HG03025 (cell line): ENCODE data around the gene TRAF3IP3.

ENCODE experiments used
- ATAC-seq: cut with Tn5 transposase; IDR thresholded peaks from one replicate; pipeline ENCODE4 v1.9.1; 2021; ENCODE audit warnings: mild to moderate bottlenecking, moderate library complexity; ENCODE audit not compliant: unreplicated experiment, low FRiP score

TRAF3IP3 gene

GRCh38 chr1:209755926-209756614, at the start of gene TRAF3IP3:
Gene TRAF3IP3 (plus strand): TSS chr1:209756053. CDS start chr1:209760040, 3,987 bp downstream.
- ATAC-seq = peak; percentile 75

GRCh38 chr1:209706622-209707021, 49.2 kb upstream of the TRAF3IP3 start:
- ATAC-seq = no peak

- ATAC-seq = no peak
Measured at GRCh38 chr1:209707308-209707707, 48.5 kb upstream of the TRAF3IP3 start.

- ATAC-seq = no peak
Measured at GRCh38 chr1:209708297-209708696, 47.6 kb upstream of the TRAF3IP3 start.

- no peak for ATAC-seq
Measured at GRCh38 chr1:209710093-209710492, 45.8 kb upstream of the TRAF3IP3 start.

- no peak for ATAC-seq
Measured at GRCh38 chr1:209710847-209711246, 45.0 kb upstream of the TRAF3IP3 start.

- no peak for ATAC-seq
Measured at GRCh38 chr1:209714338-209714737, 41.5 kb upstream of the TRAF3IP3 start.

- no peak for ATAC-seq
Measured at GRCh38 chr1:209715314-209715713, 40.5 kb upstream of the TRAF3IP3 start.

- no peak for ATAC-seq
Measured at GRCh38 chr1:209717818-209718217, 38.0 kb upstream of the TRAF3IP3 start.

GRCh38 chr1:209720326-209720725, 35.5 kb upstream of the TRAF3IP3 start:
- ATAC-seq = no peak

- no peak for ATAC-seq
Measured at GRCh38 chr1:209720826-209721225, 35.0 kb upstream of the TRAF3IP3 start.

- ATAC-seq = no peak
Measured at GRCh38 chr1:209721323-209721722, 34.5 kb upstream of the TRAF3IP3 start.

GRCh38 chr1:209723265-209723664, 32.6 kb upstream of the TRAF3IP3 start:
- no peak for ATAC-seq

- no peak for ATAC-seq
Measured at GRCh38 chr1:209723756-209724693, 31.8 kb upstream of the TRAF3IP3 start.

- no peak for ATAC-seq
Measured at GRCh38 chr1:209727286-209727685, 28.6 kb upstream of the TRAF3IP3 start.

GRCh38 chr1:209727785-209728184, 28.1 kb upstream of the TRAF3IP3 start:
- ATAC-seq = no peak

- ATAC-seq = no peak
Measured at GRCh38 chr1:209728466-209728865, 27.4 kb upstream of the TRAF3IP3 start.

- no peak for ATAC-seq
Measured at GRCh38 chr1:209729436-209729835, 26.4 kb upstream of the TRAF3IP3 start.

GRCh38 chr1:209732725-209733124, 23.1 kb upstream of the TRAF3IP3 start:
- ATAC-seq = no peak

- no peak for ATAC-seq
Measured at GRCh38 chr1:209733409-209734192, 22.3 kb upstream of the TRAF3IP3 start.
